Glutamatergic neuron (in vitro differentiated cells): Measurements from ENCODE around the gene MXD4. TPM values are rescaled to one million over a fixed set of nuclear protein-coding genes. Genes with fewer than 3 reads are reported as not detected.
A peak's percentile ranks its signal among the peaks of the same experiment; 100 is the strongest.

Experiments used
- DNase-seq: peaks from one replicate; pipeline ENCODE4 v3.0.0; 2022
- H3K27ac Mint-ChIP-seq: one replicate; pipeline ENCODE4 v1.8.0; 2020; ENCODE audit warnings: mild to moderate bottlenecking, mixed read lengths, inconsistent platforms; ENCODE audit not compliant: unreplicated experiment
- H3K27me3 Mint-ChIP-seq: one replicate; pipeline ENCODE4 v1.8.0; 2020; ENCODE audit warnings: mild to moderate bottlenecking, moderate library complexity, mixed read lengths, inconsistent platforms; ENCODE audit not compliant: unreplicated experiment
- H3K36me3 Mint-ChIP-seq: one replicate; pipeline ENCODE4 v1.8.0; 2020; ENCODE audit warnings: mild to moderate bottlenecking, mixed read lengths, inconsistent platforms; ENCODE audit not compliant: unreplicated experiment
- H3K4me1 Mint-ChIP-seq: one replicate; pipeline ENCODE4 v1.8.0; 2020; ENCODE audit warnings: mild to moderate bottlenecking, low read depth, mixed read lengths, inconsistent platforms; ENCODE audit not compliant: unreplicated experiment
- H3K4me3 Mint-ChIP-seq: one replicate; pipeline ENCODE4 v1.8.0; 2020; ENCODE audit warnings: mild to moderate bottlenecking, mixed read lengths, inconsistent platforms; ENCODE audit not compliant: unreplicated experiment
- H3K9me3 Mint-ChIP-seq: one replicate; pipeline ENCODE4 v1.8.0; 2020; ENCODE audit warnings: mild to moderate bottlenecking, moderate library complexity, mixed read lengths, inconsistent platforms; ENCODE audit not compliant: unreplicated experiment
- CTCF ChIP-seq: fragments of 200-600 bp; sonication (generic); IDR thresholded peaks from one replicate; pipeline ENCODE4 v1.5.0; 2021; ENCODE audit not compliant: partially characterized antibody, unreplicated experiment
- total RNA-seq: library from RNA; stranded (reverse); fragmentation: NEBNext Ultra II Directional; extraction: Animal tissue kit (Norgen Biotek cat#: 25700); gene quantifications from one replicate; pipeline ENCODE4 v1.2.1, GENCODE V29; 2021; ENCODE audit not compliant: unreplicated experiment

MXD4 gene
- total RNA-seq, 1 donor from 2014 or later, result 143 TPM

GRCh38 chr4:2250357-2251072 is 11.4 kb downstream of the MXD4 start:
- H3K27me3 Mint-ChIP-seq, result peaks cover 4% of the 10 kb centered on the region
- peaks cover 9% of the 10 kb centered on the region for H3K36me3 Mint-ChIP-seq
- no peak overlapping the region for H3K27ac Mint-ChIP-seq
- peak; percentile 15 for DNase-seq
- no peak overlapping the region for H3K4me3 Mint-ChIP-seq
- H3K9me3 Mint-ChIP-seq, result peaks cover 4% of the 10 kb centered on the region
- H3K4me1 Mint-ChIP-seq, result peaks cover 9% of the 10 kb centered on the region
- no peak for TF ChIP-seq CTCF

DNA sequence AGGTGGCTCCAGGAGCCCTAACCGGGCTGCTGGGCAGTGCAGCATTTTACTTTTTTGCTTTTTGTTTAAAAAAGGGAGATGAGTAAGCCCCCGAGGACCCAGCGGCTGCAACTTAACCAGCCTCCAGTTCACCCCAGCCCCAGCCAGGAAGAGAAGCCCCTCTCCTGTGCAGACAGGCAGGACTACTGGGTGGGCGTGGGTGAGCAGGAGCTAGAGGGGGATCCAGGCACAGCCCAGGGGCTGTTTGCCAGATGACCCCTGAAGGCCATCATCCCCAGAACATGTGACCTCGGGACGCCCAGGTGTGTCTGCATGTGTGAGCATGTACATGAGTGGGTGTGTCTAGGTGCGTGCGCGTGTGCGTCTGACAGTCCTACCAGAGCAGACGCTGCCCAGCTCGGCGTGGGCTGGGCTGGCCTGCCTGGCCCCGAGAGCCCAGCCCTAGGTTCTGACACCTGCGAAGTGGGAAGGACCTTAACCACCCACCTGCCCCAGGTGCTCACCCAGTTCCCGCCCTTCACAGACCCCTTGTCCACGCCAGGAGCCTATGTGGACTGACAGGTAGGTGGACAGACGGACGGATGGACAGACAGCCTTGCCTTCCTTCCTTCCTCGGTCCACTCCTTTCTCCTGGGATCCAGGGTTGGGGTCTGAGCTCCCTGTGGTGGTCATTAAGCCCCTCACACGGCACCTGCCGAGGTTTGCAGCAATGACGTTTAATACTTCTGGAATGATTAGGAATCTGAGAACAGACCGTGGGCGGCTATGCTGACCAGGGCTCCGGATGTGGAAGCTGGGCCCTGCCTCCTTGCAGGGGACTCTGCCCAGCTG is 12.2 kb downstream of the MXD4 start:
- H3K27ac Mint-ChIP-seq, result no peak overlapping the region
- H3K4me1 Mint-ChIP-seq, result peaks cover 6% of the 10 kb centered on the region
- H3K9me3 Mint-ChIP-seq, result peaks cover 10% of the 10 kb centered on the region
- H3K4me3 Mint-ChIP-seq, result no peak overlapping the region
- no peak for TF ChIP-seq CTCF
- H3K36me3 Mint-ChIP-seq, result peaks cover 6% of the 10 kb centered on the region
- H3K27me3 Mint-ChIP-seq, result peaks cover 4% of the 10 kb centered on the region
- DNase-seq, result peak; percentile 16

DNA sequence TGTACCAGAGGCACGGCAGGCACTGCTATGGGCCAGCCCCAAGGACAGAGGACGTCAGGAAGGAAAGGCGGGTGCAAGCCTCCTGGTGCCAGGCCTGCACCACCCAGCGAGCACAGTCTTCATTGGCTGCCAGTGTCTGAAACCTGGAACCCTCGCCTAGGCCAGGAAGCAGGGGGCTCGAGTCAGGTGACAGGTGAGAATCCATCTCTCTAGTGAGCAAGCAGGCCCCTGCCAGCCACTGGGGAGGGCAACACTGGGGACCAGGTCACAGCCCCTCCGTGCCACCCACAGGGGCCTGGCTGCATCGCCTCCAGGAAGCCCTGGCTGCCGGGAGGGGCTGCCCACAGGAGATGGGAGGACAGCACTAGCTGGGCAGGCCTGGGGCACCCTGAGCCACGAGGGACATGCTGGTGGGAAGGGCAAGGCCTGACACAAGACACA is 13.1 kb downstream of the MXD4 start:
- peak; percentile 11 for DNase-seq
- peaks cover 4% of the 10 kb centered on the region for H3K27me3 Mint-ChIP-seq
- no peak overlapping the region for H3K27ac Mint-ChIP-seq
- no peak for TF ChIP-seq CTCF
- H3K36me3 Mint-ChIP-seq, result no peaks in the 10 kb centered on the region
- H3K4me3 Mint-ChIP-seq, result no peak overlapping the region
- peaks cover under 1% of the 10 kb centered on the region for H3K4me1 Mint-ChIP-seq
- peaks cover 11% of the 10 kb centered on the region for H3K9me3 Mint-ChIP-seq

GRCh38 chr4:2248044-2248780 is 13.7 kb downstream of the MXD4 start:
- peak; percentile 26 for DNase-seq
- no peak overlapping the region for H3K27ac Mint-ChIP-seq
- no peak overlapping the region for H3K4me3 Mint-ChIP-seq
- TF ChIP-seq CTCF, result no peak
- H3K36me3 Mint-ChIP-seq, result no peaks in the 10 kb centered on the region
- H3K27me3 Mint-ChIP-seq, result peaks cover 4% of the 10 kb centered on the region
- peaks cover 5% of the 10 kb centered on the region for H3K4me1 Mint-ChIP-seq
- peaks cover 13% of the 10 kb centered on the region for H3K9me3 Mint-ChIP-seq
